ENCODE results near the gene FLRT1. TPM values are rescaled to one million over a fixed set of nuclear protein-coding genes. Genes with fewer than 3 reads are reported as not detected.

The FLRT1 gene
- total RNA-seq, 4 donors from 2014 or later, result 0.06 to 0.19 (median 0.08) TPM; not detected in 1

DNA sequence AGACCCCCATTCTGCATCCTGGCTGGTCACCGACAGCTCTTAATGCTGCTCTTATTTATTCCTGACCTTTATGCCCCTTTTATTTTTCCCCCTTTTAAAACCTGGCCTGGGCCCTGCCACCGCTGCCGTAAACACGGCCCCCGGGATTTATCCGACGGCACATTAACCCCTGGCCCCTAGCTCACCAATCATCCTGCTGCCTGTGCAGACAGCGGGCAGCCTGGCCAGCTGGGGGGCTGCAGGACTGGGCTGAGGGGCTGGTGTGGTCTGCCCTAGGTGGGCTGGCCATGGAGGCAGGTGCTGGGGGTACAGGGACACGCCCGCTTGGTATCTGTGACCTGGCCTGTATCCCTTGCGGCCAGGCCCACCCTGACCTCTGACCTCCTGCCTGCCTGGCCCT, 21.4 kb upstream of the FLRT1 start:
- Histone ChIP-seq H3K9me3 (peaks cover 0 to 3% (median 0%) of the 10 kb centered on the region in 3 donors), H3K36me3 (no peaks in the 10 kb centered on the region), H3K4me3 (no peak overlapping the region), H3K4me1 (peaks cover 0 to 19% (median 0%) of the 10 kb centered on the region in 3 donors), H3K27ac (no peak overlapping the region), H3K27me3 (peaks cover 0 to 6% (median 0%) of the 10 kb centered on the region in 4 donors)
- intact Hi-C loops (cut with DNase I), result no loop called here
- no peak for DNase-seq
- WGBS, 2 donors, result 83 to 88% methylated on average over 5 to 6 of the region's 11 CpGs
- TF ChIP-seq POLR2A (IDR thresholded peaks at IDR 0.05), result no peak
- TF ChIP-seq, protein P1, sequence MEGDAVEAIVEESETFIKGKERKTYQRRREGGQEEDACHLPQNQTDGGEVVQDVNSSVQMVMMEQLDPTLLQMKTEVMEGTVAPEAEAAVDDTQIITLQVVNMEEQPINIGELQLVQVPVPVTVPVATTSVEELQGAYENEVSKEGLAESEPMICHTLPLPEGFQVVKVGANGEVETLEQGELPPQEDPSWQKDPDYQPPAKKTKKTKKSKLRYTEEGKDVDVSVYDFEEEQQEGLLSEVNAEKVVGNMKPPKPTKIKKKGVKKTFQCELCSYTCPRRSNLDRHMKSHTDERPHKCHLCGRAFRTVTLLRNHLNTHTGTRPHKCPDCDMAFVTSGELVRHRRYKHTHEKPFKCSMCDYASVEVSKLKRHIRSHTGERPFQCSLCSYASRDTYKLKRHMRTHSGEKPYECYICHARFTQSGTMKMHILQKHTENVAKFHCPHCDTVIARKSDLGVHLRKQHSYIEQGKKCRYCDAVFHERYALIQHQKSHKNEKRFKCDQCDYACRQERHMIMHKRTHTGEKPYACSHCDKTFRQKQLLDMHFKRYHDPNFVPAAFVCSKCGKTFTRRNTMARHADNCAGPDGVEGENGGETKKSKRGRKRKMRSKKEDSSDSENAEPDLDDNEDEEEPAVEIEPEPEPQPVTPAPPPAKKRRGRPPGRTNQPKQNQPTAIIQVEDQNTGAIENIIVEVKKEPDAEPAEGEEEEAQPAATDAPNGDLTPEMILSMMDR (IDR thresholded peaks at IDR 0.05), result no peak

DNA sequence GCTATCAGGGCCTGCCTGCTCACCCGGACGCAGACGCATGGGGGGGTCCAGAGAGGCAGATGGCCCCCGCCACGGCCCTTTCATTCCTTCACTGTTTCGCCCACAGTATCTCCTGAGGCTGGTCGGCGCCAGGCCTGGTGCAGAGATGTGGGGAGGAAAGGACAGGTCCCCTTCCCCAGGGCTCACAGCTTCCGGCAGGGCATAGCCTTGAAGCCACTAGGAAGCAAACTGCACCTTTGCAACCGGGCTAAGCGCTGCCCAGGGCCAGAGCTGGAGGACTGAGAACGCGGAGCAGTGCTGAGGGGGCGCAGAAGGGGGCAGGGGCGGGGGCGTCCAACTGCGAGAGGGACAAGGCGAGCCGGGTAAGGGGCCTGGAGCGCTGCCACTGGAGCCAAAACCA, 20.2 kb upstream of the FLRT1 start:
- Histone ChIP-seq H3K4me3 (no peak overlapping the region), H3K27ac (no peak overlapping the region), H3K4me1 (peaks cover 0 to 19% (median 0%) of the 10 kb centered on the region in 3 donors), H3K36me3 (no peaks in the 10 kb centered on the region), H3K9me3 (peaks cover 0 to under 1% (median 0%) of the 10 kb centered on the region in 3 donors), H3K27me3 (peaks cover 0 to 6% (median 0%) of the 10 kb centered on the region in 4 donors)
- WGBS, 2 donors, result 80 to 81% methylated on average over 1 to 11 of the region's 20 CpGs
- intact Hi-C loops (cut with DNase I), result no loop called here
- no peak for TF ChIP-seq POLR2A (IDR thresholded peaks at IDR 0.05)
- TF ChIP-seq, protein P1 (IDR thresholded peaks at IDR 0.05), result no peak
- DNase-seq, result no peak

- peaks cover 0 to 22% (median 0%) of the 10 kb centered on the region in 3 donors for H3K4me1 ChIP-seq
- WGBS, 2 donors, result 81 to 85% methylated on average over 9 to 12 of the region's 35 CpGs
- H3K27ac ChIP-seq, result no peak overlapping the region
- TF ChIP-seq POLR2A (IDR thresholded peaks at IDR 0.05), result no peak
- intact Hi-C loops (cut with DNase I), result no loop called here
- no peak for DNase-seq
- H3K4me3 ChIP-seq, result no peak overlapping the region
- no peaks in the 10 kb centered on the region for H3K9me3 ChIP-seq
- H3K36me3 ChIP-seq, result no peaks in the 10 kb centered on the region
- peaks cover 0 to 6% (median 0%) of the 10 kb centered on the region in 4 donors for H3K27me3 ChIP-seq
Measured at GRCh38 chr11:64015935-64016845, 19.5 kb upstream of the FLRT1 start.

- Histone ChIP-seq H3K36me3 (no peaks in the 10 kb centered on the region), H3K4me1 (peaks cover 0 to 32% (median 0%) of the 10 kb centered on the region in 3 donors), H3K9me3 (no peaks in the 10 kb centered on the region), H3K27ac (no peak overlapping the region), H3K4me3 (no peak overlapping the region), H3K27me3 (peaks cover 0 to 6% (median 0%) of the 10 kb centered on the region in 4 donors)
- 81 to 83% methylated on average over 3 to 4 of the region's 7 CpGs for WGBS, 2 donors
- TF ChIP-seq, protein P1 (IDR thresholded peaks at IDR 0.05), result no peak
- no peak for TF ChIP-seq POLR2A (IDR thresholded peaks at IDR 0.05)
- DNase-seq, result no peak
- intact Hi-C loops (cut with DNase I), result no loop called here
Measured at GRCh38 chr11:64017945-64018224, 17.8 kb upstream of the FLRT1 start.

GRCh38 chr11:64018310-64018709, 17.4 kb upstream of the FLRT1 start:
- 52 to 76% methylated on average over 3 to 6 of the region's 8 CpGs for WGBS, 2 donors
- Histone ChIP-seq H3K27ac (no peak overlapping the region), H3K27me3 (peaks cover 0 to 6% (median 0%) of the 10 kb centered on the region in 4 donors), H3K36me3 (no peaks in the 10 kb centered on the region), H3K4me3 (no peak overlapping the region), H3K9me3 (no peaks in the 10 kb centered on the region), H3K4me1 (peaks cover 0 to 32% (median 0%) of the 10 kb centered on the region in 3 donors)
- no peak for DNase-seq
- TF ChIP-seq, protein P1 (IDR thresholded peaks at IDR 0.05), result no peak
- TF ChIP-seq POLR2A (IDR thresholded peaks at IDR 0.05), result no peak
- intact Hi-C loops (cut with DNase I), result no loop called here
